Prostate gland (tissue), 2 donors: Measurements from ENCODE around the gene MAVS.

Source experiments
- POLR2A ChIP-seq: fragments of 450-650 bp; IDR thresholded peaks from one replicate; pipeline ENCODE4 v1.6.1; 2016; ENCODE audit warnings: antibody characterized with exemption, mild to moderate bottlenecking
- TF ChIP-seq, protein P1 (sequence below), 4 experiments: fragments of 200-600 bp in 2 of 4; fragments of 450-650 bp in 2 of 4; sonication (generic) in 2 of 4; IDR thresholded peaks; 1 replicate in 3 of 4; 2 replicates in 1 of 4; pipeline ENCODE4 v1.5.1; 2016 to 2019; ENCODE audit warnings: antibody characterized with exemption in 4 of 4, mild to moderate bottlenecking in 2 of 4, moderate library complexity in 2 of 4

DNA sequence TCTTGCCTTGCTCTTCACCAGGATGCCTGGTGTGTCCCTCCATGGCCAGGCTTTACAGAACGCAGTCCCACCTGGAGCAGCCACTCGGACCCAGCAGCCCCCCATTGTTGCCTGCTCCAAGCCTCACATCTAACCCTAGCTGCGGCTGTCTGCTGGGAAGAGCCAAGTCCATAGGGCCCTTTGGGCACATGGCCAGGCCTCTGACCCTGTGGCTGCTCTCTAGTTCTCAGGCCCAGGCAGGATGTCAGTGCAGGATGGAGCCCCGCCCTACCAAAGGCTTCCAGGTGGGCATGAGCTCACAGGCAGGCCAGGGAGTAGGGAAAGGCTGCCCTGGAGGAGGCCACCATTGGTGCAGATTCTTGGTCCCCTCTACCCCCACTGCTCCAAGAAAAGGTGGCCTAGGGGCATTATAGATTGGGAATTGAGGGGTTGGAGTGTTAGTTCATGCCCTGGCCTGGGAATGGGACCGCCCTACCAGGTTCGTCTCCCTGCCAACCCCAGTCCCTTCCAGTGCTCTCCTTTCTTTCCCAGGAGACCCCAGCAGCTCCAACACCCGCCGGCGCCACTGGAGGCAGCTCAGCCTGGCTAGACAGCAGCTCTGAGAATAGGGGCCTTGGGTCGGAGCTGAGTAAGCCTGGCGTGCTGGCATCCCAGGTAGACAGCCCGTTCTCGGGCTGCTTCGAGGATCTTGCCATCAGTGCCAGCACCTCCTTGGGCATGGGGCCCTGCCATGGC, 18.7 kb downstream of the MAVS start:
- no peak for TF ChIP-seq POLR2A
- TF ChIP-seq, protein P1, sequence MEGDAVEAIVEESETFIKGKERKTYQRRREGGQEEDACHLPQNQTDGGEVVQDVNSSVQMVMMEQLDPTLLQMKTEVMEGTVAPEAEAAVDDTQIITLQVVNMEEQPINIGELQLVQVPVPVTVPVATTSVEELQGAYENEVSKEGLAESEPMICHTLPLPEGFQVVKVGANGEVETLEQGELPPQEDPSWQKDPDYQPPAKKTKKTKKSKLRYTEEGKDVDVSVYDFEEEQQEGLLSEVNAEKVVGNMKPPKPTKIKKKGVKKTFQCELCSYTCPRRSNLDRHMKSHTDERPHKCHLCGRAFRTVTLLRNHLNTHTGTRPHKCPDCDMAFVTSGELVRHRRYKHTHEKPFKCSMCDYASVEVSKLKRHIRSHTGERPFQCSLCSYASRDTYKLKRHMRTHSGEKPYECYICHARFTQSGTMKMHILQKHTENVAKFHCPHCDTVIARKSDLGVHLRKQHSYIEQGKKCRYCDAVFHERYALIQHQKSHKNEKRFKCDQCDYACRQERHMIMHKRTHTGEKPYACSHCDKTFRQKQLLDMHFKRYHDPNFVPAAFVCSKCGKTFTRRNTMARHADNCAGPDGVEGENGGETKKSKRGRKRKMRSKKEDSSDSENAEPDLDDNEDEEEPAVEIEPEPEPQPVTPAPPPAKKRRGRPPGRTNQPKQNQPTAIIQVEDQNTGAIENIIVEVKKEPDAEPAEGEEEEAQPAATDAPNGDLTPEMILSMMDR (IDR thresholded peaks at IDR 0.05), result no peak
